ENCODE data around the gene KIRREL3.
A peak's percentile ranks its signal among the peaks of the same experiment; 100 is the strongest.

KIRREL3 gene

GRCh38 chr11:126658306-126659056 lies 342.1 kb downstream of the KIRREL3 start:
- no peak for FAIRE-seq

GRCh38 chr11:126655807-126656128 lies 344.8 kb downstream of the KIRREL3 start:
- no peak for FAIRE-seq

GRCh38 chr11:126654886-126655806 lies 345.4 kb downstream of the KIRREL3 start:
- no peak for FAIRE-seq

- FAIRE-seq = no peak
Observed at GRCh38 chr11:126653040-126653439, 347.5 kb downstream of the KIRREL3 start.

- FAIRE-seq = no peak
Observed at GRCh38 chr11:126647735-126648134, 352.8 kb downstream of the KIRREL3 start.

GRCh38 chr11:126646701-126647557 lies 353.6 kb downstream of the KIRREL3 start:
- no peak for FAIRE-seq

GRCh38 chr11:126645186-126645585 lies 355.4 kb downstream of the KIRREL3 start:
- no peak for FAIRE-seq

GRCh38 chr11:126640186-126640585 lies 360.4 kb downstream of the KIRREL3 start:
- no peak for FAIRE-seq

GRCh38 chr11:126639692-126640091 lies 360.9 kb downstream of the KIRREL3 start:
- no peak for FAIRE-seq

- FAIRE-seq = no peak
Observed at GRCh38 chr11:126638648-126639047, 361.9 kb downstream of the KIRREL3 start.

- FAIRE-seq = no peak
Observed at GRCh38 chr11:126637795-126638175, 362.8 kb downstream of the KIRREL3 start.

GRCh38 chr11:126636911-126637794 lies 363.4 kb downstream of the KIRREL3 start:
- FAIRE-seq = no peak

GRCh38 chr11:126635511-126635910 lies 365.1 kb downstream of the KIRREL3 start:
- FAIRE-seq = no peak

- no peak for FAIRE-seq
Observed at GRCh38 chr11:126634963-126635362, 365.6 kb downstream of the KIRREL3 start.

- no peak for FAIRE-seq
Observed at GRCh38 chr11:126633330-126633729, 367.2 kb downstream of the KIRREL3 start.

- no peak for FAIRE-seq
Observed at GRCh38 chr11:126630893-126631798, 369.4 kb downstream of the KIRREL3 start.

GRCh38 chr11:126630488-126630887 lies 370.1 kb downstream of the KIRREL3 start:
- no peak for FAIRE-seq

GRCh38 chr11:126628790-126629621 lies 371.6 kb downstream of the KIRREL3 start:
- FAIRE-seq = peak; percentile 86

GRCh38 chr11:126628450-126628789 lies 372.1 kb downstream of the KIRREL3 start:
- no peak for FAIRE-seq

GRCh38 chr11:126627421-126627820 lies 373.1 kb downstream of the KIRREL3 start:
- no peak for FAIRE-seq
